Heart left ventricle (tissue), 16 donors: ENCODE results near the gene LIN28A. TPM values are rescaled to one million over a fixed set of nuclear protein-coding genes. Genes with fewer than 3 reads are reported as not detected.

Experiments
- ATAC-seq, 4 donors: fragments of 200-7000 bp; cut with Tn5 transposase; one replicate each; pipeline ENCODE4 v1.9.1; 2020 to 2022; ENCODE audit warnings: moderate library complexity in 4 of 4, mild to moderate bottlenecking in 3 of 4, moderate number of reproducible peaks in 1 of 4
- DNase-seq, 5 donors: peaks; one replicate each; pipeline ENCODE4 v3.0.0-alpha.2; 2020
- H3K27ac ChIP-seq, 12 donors: fragments of 200-600 bp; sonication (generic) in 4 of 12; one replicate each; pipeline versions ENCODE4 v1.5.0 to v1.8.0; 2016 to 2022; ENCODE audit warnings: mild to moderate bottlenecking in 2 of 12
- H3K27me3 ChIP-seq, 9 donors: fragments of 200-600 bp; sonication (generic) in 2 of 9; one replicate each; pipeline versions ENCODE4 v1.5.1 to v1.8.0; 2016 to 2022; ENCODE audit warnings: mild to moderate bottlenecking in 3 of 9
- H3K36me3 ChIP-seq, 9 donors: fragments of 200-600 bp; sonication (generic) in 2 of 9; one replicate each; pipeline versions ENCODE4 v1.5.0 to v1.8.0; 2018 to 2022; ENCODE audit warnings: mild to moderate bottlenecking in 2 of 9
- H3K4me1 ChIP-seq, 12 donors: fragments of 200-600 bp; sonication (generic) in 4 of 12; one replicate each; pipeline versions ENCODE4 v1.5.0 to v1.8.0; 2016 to 2022; ENCODE audit warnings: mild to moderate bottlenecking in 3 of 12
- H3K4me3 ChIP-seq, 12 donors: fragments of 200-600 bp; sonication (generic) in 4 of 12; one replicate each; pipeline versions ENCODE4 v1.5.0 to v1.8.0; 2017 to 2022; ENCODE audit warnings: mild to moderate bottlenecking in 9 of 12, moderate library complexity in 4 of 12
- H3K9me3 ChIP-seq, 12 donors: fragments of 200-600 bp; sonication (generic) in 4 of 12; one replicate each; pipeline versions ENCODE4 v1.5.0 to v1.8.0; 2016 to 2022; ENCODE audit warnings: mild to moderate bottlenecking in 1 of 12
- CTCF ChIP-seq, 12 donors: fragments of 200-600 bp; sonication (generic) in 4 of 12; IDR thresholded peaks; one replicate each; pipeline versions ENCODE4 v1.5.0 to v1.8.0; 2018 to 2022; ENCODE audit warnings: antibody characterized with exemption in 12 of 12, mild to moderate bottlenecking in 5 of 12
- POLR2A ChIP-seq, 2 donors: fragments of 450-650 bp; IDR thresholded peaks; one replicate each; pipeline ENCODE4 v1.6.1; 2017; ENCODE audit warnings: antibody characterized with exemption in 2 of 2, mild to moderate bottlenecking in 2 of 2, moderate library complexity in 2 of 2
- WGBS, 4 donors: extraction: QIAGEN DNeasy Blood & Tissue Kit in 2 of 4; methylation state at CpG; one replicate each; pipeline versions ENCODE4 v1.1.5 to v1.1.7; 2013 to 2018; 5-methylcytosine and 5-hydroxymethylcytosine counted together
- intact Hi-C, 10 donors: fragments of 100-400 bp; cut with DNase I; formaldehyde crosslinking; loops; one replicate each; pipeline versions ENCODE4 v1.11.1 to v1.14.2; 2022
- polyA plus RNA-seq, 2 donors: library from polyadenylated mRNA; stranded (reverse); fragments of 200-250 nt; gene quantifications; one replicate each; pipeline ENCODE4 v1.2.3, GENCODE V29; 2013
- total RNA-seq, 9 donors: library from RNA; depleted of rRNA in 2 of 9; stranded (reverse); fragments of >200 nt in 2 of 9; fragmentation: NEBNext Ultra II Directional in 3 of 9; extraction: Animal tissue kit (Norgen Biotek cat#: 25700) in 3 of 9; gene quantifications; one replicate each; pipeline versions ENCODE4 v1.1.0 to v1.2.4, GENCODE V29; 2016 to 2023
- donor health status: ischemic (EF 13 %, LVEDD 7.1; RV severe dilation, severe dysfunction).
- donor health status: healthy with polysubstance abuse.
- donor health status: DM: no; HTN: yes; CAD: no.
- donor health status: DM: no; HTN: no; CAD: no.
- donor health status: ischemic (EF 25% LVEDD 6.9; RV normal size, moderate dysfunction).
- donor health status: ischemic (EF 25% LVEDD 5.7; RV mildly dilated, moderate dysfunction).
- donor health status: healthy.
- donor health status: DM: yes; HTN: yes; CAD: no.
- donor health status: ischemic (EF 35%, LVEDD 5.7; RV mildly dilated, moderate dysfunction).
- donor health status: nonischemic (EF 11% LVEDD 7.7; RV severe dilation, severe dysfunction).
- donor health status: DM: yes; HTN: yes; CAD: no.
- donor health status: PGD.
- donor health status: ischemic (EF 29% LVEDD 5.4; RV normal size, mild dysfunction).
- donor health status: nonischemic (EF 23%, LVEDD 6.1; RV moderate dilation, normal function).

LIN28A gene
- total and polyA plus RNA-seq, 11 donors = 0.15 TPM; not detected in 10

- Histone ChIP-seq H3K9me3 (no peaks in the 10 kb centered on the region), H3K4me3 (no peak overlapping the region), H3K27ac (no peak overlapping the region), H3K27me3 (no peaks in the 10 kb centered on the region), H3K4me1 (peaks cover 0 to 29% (median 20%) of the 10 kb centered on the region in 12 donors), H3K36me3 (peaks cover 0 to 56% (median 40%) of the 10 kb centered on the region in 9 donors)
- ATAC-seq (no peak), DNase-seq (no peak)
- intact Hi-C loops = loop anchor here in 2 of 10 donors (5.0 kb wide), 2 partner anchors 33 to 38 kb away; partner anchors contain the start of gene HMGN2 (in 1 of the 2)
- TF ChIP-seq POLR2A (IDR thresholded peaks at IDR 0.05) (no peak), CTCF (IDR thresholded peaks at IDR 0.05) (no peak)
These were observed 23.6 kb downstream of the LIN28A start for GRCh38 chr1:26434161-26434752.

- Histone ChIP-seq H3K4me3 (no peak overlapping the region), H3K4me1 (peaks cover 0 to 16% (median 12%) of the 10 kb centered on the region in 12 donors), H3K36me3 (peaks cover 0 to 94% (median 78%) of the 10 kb centered on the region in 9 donors), H3K27me3 (no peaks in the 10 kb centered on the region), H3K9me3 (no peaks in the 10 kb centered on the region), H3K27ac (no peak overlapping the region)
- WGBS, 4 donors = 96 to 99% (median 96%) methylated on average over 6 of the region's 6 CpGs
- no peak for TF ChIP-seq CTCF (IDR thresholded peaks at IDR 0.05)
- TF ChIP-seq POLR2A (IDR thresholded peaks at IDR 0.05) = no peak
- ATAC-seq (no peak), DNase-seq (no peak)
- intact Hi-C loops = no loop called here
These were observed 27.4 kb downstream of the LIN28A start for GRCh38 chr1:26438041-26438440.

GRCh38 chr1:26440259-26440658 lies 29.6 kb downstream of the LIN28A start:
- TF ChIP-seq CTCF (IDR thresholded peaks at IDR 0.05) (no peak), POLR2A (IDR thresholded peaks at IDR 0.05) (no peak)
- DNase-seq = no peak
- intact Hi-C loops = no loop called here

GRCh38 chr1:26449868-26450267 lies 39.3 kb downstream of the LIN28A start:
- H3K4me3 ChIP-seq = no peak overlapping the region
- H3K4me1 ChIP-seq = peaks cover 0 to 6% (median 0%) of the 10 kb centered on the region in 12 donors
- H3K36me3 ChIP-seq = peaks cover 0 to 98% (median 93%) of the 10 kb centered on the region in 9 donors
- ATAC-seq (no peak), DNase-seq (no peak)
- H3K27ac ChIP-seq = no peak overlapping the region
- H3K27me3 ChIP-seq = no peaks in the 10 kb centered on the region
- WGBS, 4 donors = 91 to 96% (median 93%) methylated on average over 3 of the region's 3 CpGs
- TF ChIP-seq POLR2A (IDR thresholded peaks at IDR 0.05) (no peak), CTCF (IDR thresholded peaks at IDR 0.05) (no peak)
- intact Hi-C loops = no loop called here
- no peaks in the 10 kb centered on the region for H3K9me3 ChIP-seq

More at GRCh38 chr1:26440259-26440658, 29.6 kb downstream of the LIN28A start:
- Histone ChIP-seq H3K36me3 (peaks cover 0 to 100% (median 95%) of the 10 kb centered on the region in 9 donors), H3K9me3 (no peaks in the 10 kb centered on the region), H3K27me3 (no peaks in the 10 kb centered on the region), H3K4me3 (no peak overlapping the region), H3K27ac (no peak overlapping the region), H3K4me1 (no peaks in the 10 kb centered on the region)
- ATAC-seq = no peak
- 94 to 100% (median 95%) methylated on average over 2 of the region's 2 CpGs for WGBS, 4 donors
